ENCODE results near the gene SSC4D. TPM values are rescaled to one million over a fixed set of nuclear protein-coding genes. Genes with fewer than 3 reads are reported as not detected.

SSC4D gene
- total and polyA plus RNA-seq, 9 of the 15 experiments (the other 6 are each of a cell fraction or from before 2014, with no cell fraction given), result 0.06 to 1.1 (median 0.85) TPM; not detected in 1

- TF ChIP-seq, protein P1, sequence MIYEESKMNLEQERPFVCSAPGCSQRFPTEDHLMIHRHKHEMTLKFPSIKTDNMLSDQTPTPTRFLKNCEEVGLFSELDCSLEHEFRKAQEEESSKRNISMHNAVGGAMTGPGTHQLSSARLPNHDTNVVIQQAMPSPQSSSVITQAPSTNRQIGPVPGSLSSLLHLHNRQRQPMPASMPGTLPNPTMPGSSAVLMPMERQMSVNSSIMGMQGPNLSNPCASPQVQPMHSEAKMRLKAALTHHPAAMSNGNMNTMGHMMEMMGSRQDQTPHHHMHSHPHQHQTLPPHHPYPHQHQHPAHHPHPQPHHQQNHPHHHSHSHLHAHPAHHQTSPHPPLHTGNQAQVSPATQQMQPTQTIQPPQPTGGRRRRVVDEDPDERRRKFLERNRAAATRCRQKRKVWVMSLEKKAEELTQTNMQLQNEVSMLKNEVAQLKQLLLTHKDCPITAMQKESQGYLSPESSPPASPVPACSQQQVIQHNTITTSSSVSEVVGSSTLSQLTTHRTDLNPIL (CRISPR knock-in tag; IDR thresholded peaks at IDR 0.05), result no peak
- TF ChIP-seq ZNF695 (CRISPR knock-in tag; IDR thresholded peaks at IDR 0.05), result no peak
- TF ChIP-seq ARNT (IDR thresholded peaks at IDR 0.05), result peak; percentile 57 to 79; a peak in 2 of 4 replicates
- TF ChIP-seq, protein P2, sequence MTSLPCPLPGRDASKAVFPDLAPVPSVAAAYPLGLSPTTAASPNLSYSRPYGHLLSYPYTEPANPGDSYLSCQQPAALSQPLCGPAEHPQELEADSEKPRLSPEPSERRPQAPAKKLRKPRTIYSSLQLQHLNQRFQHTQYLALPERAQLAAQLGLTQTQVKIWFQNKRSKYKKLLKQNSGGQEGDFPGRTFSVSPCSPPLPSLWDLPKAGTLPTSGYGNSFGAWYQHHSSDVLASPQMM (CRISPR knock-in tag; IDR thresholded peaks at IDR 0.05), result no peak
- no peak for TF ChIP-seq TARDBP (IDR thresholded peaks at IDR 0.05)
- no peak for TF ChIP-seq POU5F1 (IDR thresholded peaks at IDR 0.05; ENCODE audit: borderline replicate concordance, low read depth, low read length, partially characterized antibody)
- TF ChIP-seq SMARCC2 (IDR thresholded peaks at IDR 0.05; ENCODE audit: low read depth), result peak; percentile 38; the same call in 1 of the 2 replicates
- no peak for TF ChIP-seq ZNF3 (CRISPR knock-in tag; IDR thresholded peaks at IDR 0.05)
- TF ChIP-seq, protein P3, sequence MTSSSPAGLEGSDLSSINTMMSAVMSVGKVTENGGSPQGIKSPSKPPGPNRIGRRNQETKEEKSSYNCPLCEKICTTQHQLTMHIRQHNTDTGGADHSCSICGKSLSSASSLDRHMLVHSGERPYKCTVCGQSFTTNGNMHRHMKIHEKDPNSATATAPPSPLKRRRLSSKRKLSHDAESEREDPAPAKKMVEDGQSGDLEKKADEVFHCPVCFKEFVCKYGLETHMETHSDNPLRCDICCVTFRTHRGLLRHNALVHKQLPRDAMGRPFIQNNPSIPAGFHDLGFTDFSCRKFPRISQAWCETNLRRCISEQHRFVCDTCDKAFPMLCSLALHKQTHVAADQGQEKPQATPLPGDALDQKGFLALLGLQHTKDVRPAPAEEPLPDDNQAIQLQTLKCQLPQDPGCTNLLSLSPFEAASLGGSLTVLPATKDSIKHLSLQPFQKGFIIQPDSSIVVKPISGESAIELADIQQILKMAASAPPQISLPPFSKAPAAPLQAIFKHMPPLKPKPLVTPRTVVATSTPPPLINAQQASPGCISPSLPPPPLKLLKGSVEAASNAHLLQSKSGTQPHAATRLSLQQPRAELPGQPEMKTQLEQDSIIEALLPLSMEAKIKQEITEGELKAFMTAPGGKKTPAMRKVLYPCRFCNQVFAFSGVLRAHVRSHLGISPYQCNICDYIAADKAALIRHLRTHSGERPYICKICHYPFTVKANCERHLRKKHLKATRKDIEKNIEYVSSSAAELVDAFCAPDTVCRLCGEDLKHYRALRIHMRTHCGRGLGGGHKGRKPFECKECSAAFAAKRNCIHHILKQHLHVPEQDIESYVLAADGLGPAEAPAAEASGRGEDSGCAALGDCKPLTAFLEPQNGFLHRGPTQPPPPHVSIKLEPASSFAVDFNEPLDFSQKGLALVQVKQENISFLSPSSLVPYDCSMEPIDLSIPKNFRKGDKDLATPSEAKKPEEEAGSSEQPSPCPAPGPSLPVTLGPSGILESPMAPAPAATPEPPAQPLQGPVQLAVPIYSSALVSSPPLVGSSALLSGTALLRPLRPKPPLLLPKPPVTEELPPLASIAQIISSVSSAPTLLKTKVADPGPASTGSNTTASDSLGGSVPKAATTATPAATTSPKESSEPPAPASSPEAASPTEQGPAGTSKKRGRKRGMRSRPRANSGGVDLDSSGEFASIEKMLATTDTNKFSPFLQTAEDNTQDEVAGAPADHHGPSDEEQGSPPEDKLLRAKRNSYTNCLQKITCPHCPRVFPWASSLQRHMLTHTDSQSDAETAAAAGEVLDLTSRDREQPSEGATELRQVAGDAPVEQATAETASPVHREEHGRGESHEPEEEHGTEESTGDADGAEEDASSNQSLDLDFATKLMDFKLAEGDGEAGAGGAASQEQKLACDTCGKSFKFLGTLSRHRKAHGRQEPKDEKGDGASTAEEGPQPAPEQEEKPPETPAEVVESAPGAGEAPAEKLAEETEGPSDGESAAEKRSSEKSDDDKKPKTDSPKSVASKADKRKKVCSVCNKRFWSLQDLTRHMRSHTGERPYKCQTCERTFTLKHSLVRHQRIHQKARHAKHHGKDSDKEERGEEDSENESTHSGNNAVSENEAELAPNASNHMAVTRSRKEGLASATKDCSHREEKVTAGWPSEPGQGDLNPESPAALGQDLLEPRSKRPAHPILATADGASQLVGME (CRISPR knock-in tag; IDR thresholded peaks at IDR 0.05), result no peak
- TF ChIP-seq HLTF (IDR thresholded peaks at IDR 0.05), result no peak
- no peak for TF ChIP-seq ZNF444 (CRISPR knock-in tag; IDR thresholded peaks at IDR 0.05)
- TF ChIP-seq TRIM25 (IDR thresholded peaks at IDR 0.05; ENCODE audit: borderline replicate concordance), result no peak
- TF ChIP-seq BRF1 (IDR thresholded peaks at IDR 0.05; ENCODE audit: borderline replicate concordance, extremely low read depth, insufficient read length), result no peak
- no peak for TF ChIP-seq ZNF354B (CRISPR knock-in tag; IDR thresholded peaks at IDR 0.05)
- TF ChIP-seq, protein P4, sequence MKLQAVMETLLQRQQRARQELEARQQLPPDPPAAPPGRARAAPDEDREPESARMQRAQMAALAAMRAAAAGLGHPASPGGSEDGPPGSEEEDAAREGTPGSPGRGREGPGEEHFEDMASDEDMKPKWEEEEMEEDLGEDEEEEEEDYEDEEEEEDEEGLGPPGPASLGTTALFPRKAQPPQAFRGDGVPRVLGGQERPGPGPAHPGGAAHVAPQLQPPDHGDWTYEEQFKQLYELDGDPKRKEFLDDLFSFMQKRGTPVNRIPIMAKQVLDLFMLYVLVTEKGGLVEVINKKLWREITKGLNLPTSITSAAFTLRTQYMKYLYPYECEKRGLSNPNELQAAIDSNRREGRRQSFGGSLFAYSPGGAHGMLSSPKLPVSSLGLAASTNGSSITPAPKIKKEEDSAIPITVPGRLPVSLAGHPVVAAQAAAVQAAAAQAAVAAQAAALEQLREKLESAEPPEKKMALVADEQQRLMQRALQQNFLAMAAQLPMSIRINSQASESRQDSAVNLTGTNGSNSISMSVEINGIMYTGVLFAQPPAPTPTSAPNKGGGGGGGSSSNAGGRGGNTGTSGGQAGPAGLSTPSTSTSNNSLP (IDR thresholded peaks at IDR 0.05; ENCODE audit: borderline replicate concordance, low read depth, low read length), result no peak
- peak; percentile 86 for TF ChIP-seq HNRNPL (IDR thresholded peaks at IDR 0.05; ENCODE audit: low read depth, low read length)
- no peak for TF ChIP-seq NFE2L1 (tag; IDR thresholded peaks at IDR 0.05; ENCODE audit: borderline replicate concordance, low read depth)
Measured at GRCh38 chr7:76397409-76398183, 11.9 kb downstream of the SSC4D start (continued).

Data from K562 (cell line).